B cell (primary cell): ENCODE data around the gene STARD3NL.

Source experiments
- EZH2 ChIP-seq: IDR thresholded peaks from 2 replicates; pipeline ENCODE4 v1.6.1; 2012; ENCODE audit warnings: borderline replicate concordance, low read depth, mild to moderate bottlenecking, moderate library complexity, low read length; ENCODE audit not compliant: insufficient read depth, poor library complexity, severe bottlenecking
- TF ChIP-seq, protein P1 (sequence below): fragments of 200-600 bp; IDR thresholded peaks from one replicate; pipeline ENCODE4 v1.8.0; 2022; ENCODE audit warnings: antibody characterized with exemption, mild to moderate bottlenecking

DNA sequence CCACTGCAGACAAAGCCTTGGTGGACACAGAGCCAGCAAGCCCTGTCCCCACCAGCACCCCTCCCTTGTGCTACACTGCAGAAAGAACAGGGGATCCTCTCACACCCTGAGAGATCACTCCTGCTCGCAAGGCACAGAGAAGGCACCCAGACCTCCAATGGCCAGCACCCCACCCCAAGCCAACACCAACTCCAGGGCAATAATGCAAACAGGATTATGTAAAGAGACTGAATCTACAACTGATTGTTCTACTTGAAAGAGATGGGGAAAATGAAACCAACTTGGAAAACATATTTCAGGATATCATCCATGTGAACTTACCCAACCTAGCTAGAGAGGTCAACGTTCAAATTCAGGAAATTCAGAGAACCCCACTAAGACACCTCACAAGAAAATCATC is 26.5 kb upstream of the STARD3NL start:
- TF ChIP-seq EZH2 = no peak
- TF ChIP-seq, protein P1, sequence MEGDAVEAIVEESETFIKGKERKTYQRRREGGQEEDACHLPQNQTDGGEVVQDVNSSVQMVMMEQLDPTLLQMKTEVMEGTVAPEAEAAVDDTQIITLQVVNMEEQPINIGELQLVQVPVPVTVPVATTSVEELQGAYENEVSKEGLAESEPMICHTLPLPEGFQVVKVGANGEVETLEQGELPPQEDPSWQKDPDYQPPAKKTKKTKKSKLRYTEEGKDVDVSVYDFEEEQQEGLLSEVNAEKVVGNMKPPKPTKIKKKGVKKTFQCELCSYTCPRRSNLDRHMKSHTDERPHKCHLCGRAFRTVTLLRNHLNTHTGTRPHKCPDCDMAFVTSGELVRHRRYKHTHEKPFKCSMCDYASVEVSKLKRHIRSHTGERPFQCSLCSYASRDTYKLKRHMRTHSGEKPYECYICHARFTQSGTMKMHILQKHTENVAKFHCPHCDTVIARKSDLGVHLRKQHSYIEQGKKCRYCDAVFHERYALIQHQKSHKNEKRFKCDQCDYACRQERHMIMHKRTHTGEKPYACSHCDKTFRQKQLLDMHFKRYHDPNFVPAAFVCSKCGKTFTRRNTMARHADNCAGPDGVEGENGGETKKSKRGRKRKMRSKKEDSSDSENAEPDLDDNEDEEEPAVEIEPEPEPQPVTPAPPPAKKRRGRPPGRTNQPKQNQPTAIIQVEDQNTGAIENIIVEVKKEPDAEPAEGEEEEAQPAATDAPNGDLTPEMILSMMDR = no peak
